Transverse colon (tissue), 4 donors: ENCODE results near the gene HAP1.

Experiments
- EP300 ChIP-seq: sonication (generic); formaldehyde crosslinking; IDR thresholded peaks from one replicate; pipeline ENCODE4 v1.6.1; 2017; ENCODE audit warnings: antibody characterized with exemption, low read depth
- POLR2A ChIP-seq: fragments of 450-650 bp; IDR thresholded peaks from one replicate; pipeline ENCODE4 v1.6.1; 2016; ENCODE audit warnings: antibody characterized with exemption, mild to moderate bottlenecking, moderate library complexity
- POLR2AphosphoS5 ChIP-seq, 3 donors: sonication (generic); formaldehyde crosslinking; IDR thresholded peaks; one replicate each; pipeline ENCODE4 v1.6.1; 2016; ENCODE audit warnings: antibody characterized with exemption in 3 of 3
- TF ChIP-seq, protein P1 (sequence below), 5 experiments: fragments of 200-600 bp in 3 of 5; fragments of 450-650 bp in 2 of 5; sonication (generic) in 3 of 5; IDR thresholded peaks; 1 replicate in 2 of 5; 2 replicates in 3 of 5; pipeline ENCODE4 v1.5.1; 2016 to 2017; ENCODE audit warnings: antibody characterized with exemption in 5 of 5, inconsistent platforms in 3 of 5, mild to moderate bottlenecking in 2 of 5, moderate library complexity in 1 of 5

DNA sequence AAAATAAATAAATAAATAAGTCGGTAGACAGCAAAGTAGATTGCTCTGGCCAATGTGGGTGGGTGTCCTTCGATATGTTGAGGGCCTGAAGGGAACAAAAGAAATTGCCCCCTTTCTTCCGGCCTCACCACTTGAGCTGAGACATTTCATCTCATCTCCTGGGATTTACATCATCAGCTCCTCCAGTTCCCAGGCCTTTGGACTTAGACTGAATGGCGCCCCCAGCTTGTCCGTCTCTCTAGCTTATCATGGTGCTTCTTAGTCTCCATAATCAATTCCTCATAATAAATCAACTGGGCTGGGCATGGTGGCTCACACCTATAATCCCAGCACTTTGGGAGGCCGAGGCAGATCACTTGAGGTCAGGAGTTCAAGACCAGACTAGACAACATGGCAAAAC, 13.8 kb upstream of the HAP1 start:
- TF ChIP-seq POLR2A (no peak), EP300 (no peak), POLR2AphosphoS5 (IDR thresholded peaks at IDR 0.05) (no peak)
- TF ChIP-seq, protein P1, sequence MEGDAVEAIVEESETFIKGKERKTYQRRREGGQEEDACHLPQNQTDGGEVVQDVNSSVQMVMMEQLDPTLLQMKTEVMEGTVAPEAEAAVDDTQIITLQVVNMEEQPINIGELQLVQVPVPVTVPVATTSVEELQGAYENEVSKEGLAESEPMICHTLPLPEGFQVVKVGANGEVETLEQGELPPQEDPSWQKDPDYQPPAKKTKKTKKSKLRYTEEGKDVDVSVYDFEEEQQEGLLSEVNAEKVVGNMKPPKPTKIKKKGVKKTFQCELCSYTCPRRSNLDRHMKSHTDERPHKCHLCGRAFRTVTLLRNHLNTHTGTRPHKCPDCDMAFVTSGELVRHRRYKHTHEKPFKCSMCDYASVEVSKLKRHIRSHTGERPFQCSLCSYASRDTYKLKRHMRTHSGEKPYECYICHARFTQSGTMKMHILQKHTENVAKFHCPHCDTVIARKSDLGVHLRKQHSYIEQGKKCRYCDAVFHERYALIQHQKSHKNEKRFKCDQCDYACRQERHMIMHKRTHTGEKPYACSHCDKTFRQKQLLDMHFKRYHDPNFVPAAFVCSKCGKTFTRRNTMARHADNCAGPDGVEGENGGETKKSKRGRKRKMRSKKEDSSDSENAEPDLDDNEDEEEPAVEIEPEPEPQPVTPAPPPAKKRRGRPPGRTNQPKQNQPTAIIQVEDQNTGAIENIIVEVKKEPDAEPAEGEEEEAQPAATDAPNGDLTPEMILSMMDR (IDR thresholded peaks at IDR 0.05), result no peak
